Measurements from ENCODE around the gene LRP8. TPM values are rescaled to one million over a fixed set of nuclear protein-coding genes. Genes with fewer than 3 reads are reported as not detected.

LRP8 gene
- total and polyA plus RNA-seq, 4 donors = 2.6 to 20.0 (median 9.6) TPM

GRCh38 chr1:53369761-53370160 lies 41.9 kb upstream of the LRP8 start:
- Histone ChIP-seq H3K27me3 (ENCODE audit: control insufficient read depth in 3 of 3, insufficient read depth in 3 of 3, low read length in 2 of 3) (no peaks in the 10 kb centered on the region), H3K27ac (ENCODE audit: low read depth in 1 of 2, low read length in 1 of 2) (no peak overlapping the region), H3K9ac (ENCODE audit: insufficient read depth in 1 of 2, low read length in 2 of 2) (no peak overlapping the region), H3K4me3 (no peak overlapping the region), H3K4me1 (ENCODE audit: control insufficient read depth in 5 of 5, insufficient read depth in 5 of 5, low read length in 5 of 5) (peaks cover 0 to 8% (median 0%) of the 10 kb centered on the region in 5 donors), H3K36me3 (ENCODE audit: control insufficient read depth in 4 of 4, insufficient read depth in 4 of 4, low read length in 4 of 4) (no peaks in the 10 kb centered on the region), H3K9me3 (ENCODE audit: control insufficient read depth in 4 of 4, insufficient read depth in 3 of 4, low read length in 3 of 4) (peaks cover 0 to 2% (median 0%) of the 10 kb centered on the region in 4 donors)
- DNase-seq = no peak
- no peak for ATAC-seq (ENCODE audit: insufficient read depth, low FRiP score)
- TF ChIP-seq CTCF (IDR thresholded peaks at IDR 0.05; ENCODE audit: control extremely low read depth, extremely low read depth) = no peak
- WGBS, 2 donors = 84 to 97% methylated on average over 2 of the region's 2 CpGs

DNA sequence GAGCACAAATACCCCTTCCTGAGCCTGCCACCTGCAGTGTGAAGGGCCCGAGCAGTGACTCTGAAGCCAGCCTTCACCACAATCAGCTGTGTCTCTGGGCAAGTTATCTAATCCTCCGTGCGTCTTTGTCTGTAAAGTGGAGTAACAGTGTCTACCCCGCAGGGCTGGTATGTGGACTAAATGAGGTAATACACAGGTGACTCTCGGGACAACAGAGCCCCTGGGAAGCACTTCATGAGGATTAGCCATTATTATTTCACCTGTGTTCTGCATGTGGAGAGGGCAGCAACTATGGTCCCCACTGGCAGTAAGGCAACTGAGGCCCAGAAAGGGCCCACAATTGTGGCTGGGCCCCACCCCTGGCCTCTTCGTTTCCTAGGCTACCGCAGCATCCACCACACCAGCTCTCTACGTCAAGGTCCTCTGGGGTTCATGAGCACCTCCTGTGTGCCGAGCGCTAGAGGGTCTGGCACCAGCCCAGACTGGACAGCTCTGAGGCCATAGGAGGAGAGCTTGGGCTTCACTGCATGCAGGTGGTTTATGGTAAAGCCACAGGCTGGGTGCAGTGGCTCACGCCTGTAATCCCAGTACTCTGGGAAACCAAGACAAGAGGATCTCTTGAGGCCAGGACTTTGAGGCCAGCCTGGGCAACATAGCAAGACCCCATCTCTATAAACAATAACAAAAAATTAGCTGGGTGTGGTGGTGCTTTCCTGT lies 41.3 kb upstream of the LRP8 start:
- H3K4me1 ChIP-seq (ENCODE audit: control insufficient read depth in 5 of 5, insufficient read depth in 5 of 5, low read length in 5 of 5) = peaks cover 0 to 8% (median 0%) of the 10 kb centered on the region in 5 donors
- no peak overlapping the region for H3K4me3 ChIP-seq
- peaks cover 0 to 2% (median 0%) of the 10 kb centered on the region in 4 donors for H3K9me3 ChIP-seq (ENCODE audit: control insufficient read depth in 4 of 4, insufficient read depth in 3 of 4, low read length in 3 of 4)
- DNase-seq (peak in 1 of 3 donors; percentile 17), ATAC-seq (ENCODE audit: insufficient read depth, low FRiP score) (no peak)
- no peaks in the 10 kb centered on the region for H3K36me3 ChIP-seq (ENCODE audit: control insufficient read depth in 4 of 4, insufficient read depth in 4 of 4, low read length in 4 of 4)
- H3K9ac ChIP-seq (ENCODE audit: insufficient read depth in 1 of 2, low read length in 2 of 2) = no peak overlapping the region
- H3K27me3 ChIP-seq (ENCODE audit: control insufficient read depth in 3 of 3, insufficient read depth in 3 of 3, low read length in 2 of 3) = no peaks in the 10 kb centered on the region
- TF ChIP-seq CTCF (IDR thresholded peaks at IDR 0.05; ENCODE audit: control extremely low read depth, extremely low read depth) = no peak
- WGBS, 2 donors = 85 to 93% methylated on average over 11 of the region's 11 CpGs
- no peak overlapping the region for H3K27ac ChIP-seq (ENCODE audit: low read depth in 1 of 2, low read length in 1 of 2)

DNA sequence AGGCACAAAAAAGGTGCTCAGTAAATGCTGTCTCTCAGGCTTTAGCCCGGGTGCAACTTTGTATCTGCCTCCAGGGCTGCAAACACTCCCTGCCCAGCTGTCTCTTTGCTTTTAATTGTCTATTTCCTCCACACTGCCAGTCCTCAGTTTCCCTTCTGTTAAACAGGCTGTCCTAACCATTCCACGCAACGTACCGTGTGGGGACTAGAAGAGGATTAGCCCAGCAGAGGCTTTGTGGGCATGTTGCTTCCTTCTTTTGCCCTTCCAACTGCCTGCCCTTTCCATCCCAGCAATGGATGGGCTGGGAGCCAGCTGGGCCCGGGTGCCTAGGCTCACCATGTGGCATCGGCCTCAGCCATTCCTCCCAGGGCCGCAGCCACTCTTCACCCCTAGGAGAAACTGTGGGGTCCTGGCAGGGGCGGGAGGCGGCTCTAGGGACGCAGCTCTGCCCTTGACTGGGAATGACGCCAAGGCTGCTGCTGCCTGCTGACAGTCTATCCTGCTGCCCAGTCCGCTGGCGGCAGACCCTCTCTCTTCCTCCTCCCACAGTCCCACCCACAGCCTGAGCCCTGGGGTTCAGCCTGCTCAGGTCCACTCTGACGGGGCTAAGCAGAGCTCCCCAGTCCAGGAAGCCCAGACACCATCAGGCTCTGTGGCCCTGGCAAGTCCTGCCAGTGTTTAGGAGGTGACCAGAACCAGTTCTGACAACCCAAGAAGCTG lies 40.6 kb upstream of the LRP8 start:
- no peak overlapping the region for H3K4me3 ChIP-seq
- H3K36me3 ChIP-seq (ENCODE audit: control insufficient read depth in 4 of 4, insufficient read depth in 4 of 4, low read length in 4 of 4) = no peaks in the 10 kb centered on the region
- TF ChIP-seq CTCF (IDR thresholded peaks at IDR 0.05; ENCODE audit: control extremely low read depth, extremely low read depth) = no peak
- WGBS, 2 donors = 49 to 54% methylated on average over 14 of the region's 14 CpGs
- no peak overlapping the region for H3K27ac ChIP-seq (ENCODE audit: low read depth in 1 of 2, low read length in 1 of 2)
- no peak overlapping the region for H3K9ac ChIP-seq (ENCODE audit: insufficient read depth in 1 of 2, low read length in 2 of 2)
- ATAC-seq (ENCODE audit: insufficient read depth, low FRiP score) = no peak
- peaks cover 0 to 8% (median 0%) of the 10 kb centered on the region in 5 donors for H3K4me1 ChIP-seq (ENCODE audit: control insufficient read depth in 5 of 5, insufficient read depth in 5 of 5, low read length in 5 of 5)
- peaks cover 0 to 2% (median 0%) of the 10 kb centered on the region in 4 donors for H3K9me3 ChIP-seq (ENCODE audit: control insufficient read depth in 4 of 4, insufficient read depth in 3 of 4, low read length in 3 of 4)
- DNase-seq = peak; percentile 26 to 51 (median 48)
- no peaks in the 10 kb centered on the region for H3K27me3 ChIP-seq (ENCODE audit: control insufficient read depth in 3 of 3, insufficient read depth in 3 of 3, low read length in 2 of 3)
